ENCODE data around the gene PTPA.

The PTPA gene

GRCh38 chr9:129150122-129150521, 38.9 kb downstream of the PTPA start:
- no peak for DNase-seq (ENCODE audit: low read depth)
- no peak for TF ChIP-seq POLR2A (IDR thresholded peaks at IDR 0.05; ENCODE audit: extremely low read depth, insufficient read length)
- no peak for TF ChIP-seq MAX (IDR thresholded peaks at IDR 0.05; ENCODE audit: low read depth, low read length)
- TF ChIP-seq MYC (IDR thresholded peaks at IDR 0.05; ENCODE audit: low read depth, low read length), result no peak
- no peak overlapping the region for H3K4me3 ChIP-seq (ENCODE audit: low read depth, low read length)

- TF ChIP-seq MYC (IDR thresholded peaks at IDR 0.05; ENCODE audit: low read depth, low read length) (no peak), POLR2A (IDR thresholded peaks at IDR 0.05; ENCODE audit: extremely low read depth, insufficient read length) (no peak), MAX (IDR thresholded peaks at IDR 0.05; ENCODE audit: low read depth, low read length) (no peak), CTCF (IDR thresholded peaks at IDR 0.05; ENCODE audit: low read depth, low read length) (no peak)
- H3K4me3 ChIP-seq (ENCODE audit: low read depth, low read length), result no peak overlapping the region
- DNase-seq (ENCODE audit: low read depth), result no peak
Observed at GRCh38 chr9:129150672-129151211, 39.5 kb downstream of the PTPA start.

GRCh38 chr9:129151469-129151868, 40.3 kb downstream of the PTPA start:
- no peak overlapping the region for H3K4me3 ChIP-seq (ENCODE audit: low read depth, low read length)
- TF ChIP-seq CTCF (IDR thresholded peaks at IDR 0.05; ENCODE audit: low read depth, low read length) (no peak), POLR2A (IDR thresholded peaks at IDR 0.05; ENCODE audit: extremely low read depth, insufficient read length) (no peak), MAX (IDR thresholded peaks at IDR 0.05; ENCODE audit: low read depth, low read length) (no peak), MYC (IDR thresholded peaks at IDR 0.05; ENCODE audit: low read depth, low read length) (no peak)
- DNase-seq (ENCODE audit: low read depth), result no peak

- DNase-seq (ENCODE audit: low read depth), result no peak
- no peak overlapping the region for H3K4me3 ChIP-seq (ENCODE audit: low read depth, low read length)
- TF ChIP-seq POLR2A (IDR thresholded peaks at IDR 0.05; ENCODE audit: extremely low read depth, insufficient read length) (no peak), MAX (IDR thresholded peaks at IDR 0.05; ENCODE audit: low read depth, low read length) (no peak), MYC (IDR thresholded peaks at IDR 0.05; ENCODE audit: low read depth, low read length) (no peak), CTCF (IDR thresholded peaks at IDR 0.05; ENCODE audit: low read depth, low read length) (no peak)
Observed at GRCh38 chr9:129154866-129155477, 43.8 kb downstream of the PTPA start.

GRCh38 chr9:129156163-129156562, 44.9 kb downstream of the PTPA start:
- no peak overlapping the region for H3K4me3 ChIP-seq (ENCODE audit: low read depth, low read length)
- TF ChIP-seq MYC (IDR thresholded peaks at IDR 0.05; ENCODE audit: low read depth, low read length) (no peak), POLR2A (IDR thresholded peaks at IDR 0.05; ENCODE audit: extremely low read depth, insufficient read length) (no peak), MAX (IDR thresholded peaks at IDR 0.05; ENCODE audit: low read depth, low read length) (no peak), CTCF (IDR thresholded peaks at IDR 0.05; ENCODE audit: low read depth, low read length) (no peak)
- no peak for DNase-seq (ENCODE audit: low read depth)

GRCh38 chr9:129160712-129161533, 49.7 kb downstream of the PTPA start:
- TF ChIP-seq MYC (IDR thresholded peaks at IDR 0.05; ENCODE audit: low read depth, low read length) (no peak), MAX (IDR thresholded peaks at IDR 0.05; ENCODE audit: low read depth, low read length) (no peak), CTCF (IDR thresholded peaks at IDR 0.05; ENCODE audit: low read depth, low read length) (no peak), POLR2A (IDR thresholded peaks at IDR 0.05; ENCODE audit: extremely low read depth, insufficient read length) (no peak)
- no peak overlapping the region for H3K4me3 ChIP-seq (ENCODE audit: low read depth, low read length)
- no peak for DNase-seq (ENCODE audit: low read depth)
